ENCODE results near the gene ERCC6L2. TPM values are rescaled to one million over a fixed set of nuclear protein-coding genes. Genes with fewer than 3 reads are reported as not detected.

Gene ERCC6L2
- total RNA-seq, 1 donor from 2014 or later = 49.5 TPM

DNA sequence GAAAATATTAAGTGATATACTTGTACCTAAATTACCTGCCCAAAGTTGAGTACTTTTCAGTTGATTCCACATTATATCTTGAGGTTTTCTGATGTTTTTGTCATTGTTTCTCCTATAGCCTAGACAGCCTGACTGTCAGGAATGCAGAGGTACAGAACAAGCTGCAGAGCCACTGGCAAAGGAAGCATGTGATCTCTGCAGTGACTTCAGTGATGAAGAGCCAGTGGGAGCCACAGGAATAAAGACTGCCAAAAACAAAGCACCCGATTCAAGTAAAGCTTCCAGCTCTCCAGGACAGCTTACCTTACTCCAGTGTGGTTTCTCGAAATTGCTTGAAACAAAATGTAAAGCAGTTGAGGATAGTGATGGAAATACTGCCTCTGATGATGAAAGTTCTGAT lies 96.3 kb downstream of the ERCC6L2 start:
- Mint-ChIP-seq H3K9me3 (ENCODE audit: low read depth) (no peaks in the 10 kb centered on the region), H3K4me1 (ENCODE audit: low read depth) (no peaks in the 10 kb centered on the region), H3K36me3 (ENCODE audit: insufficient read depth) (peaks cover 17% of the 10 kb centered on the region), H3K27me3 (no peaks in the 10 kb centered on the region), H3K27ac (no peak overlapping the region), H3K4me3 (ENCODE audit: low read depth) (no peak overlapping the region)
- TF ChIP-seq, protein P1, sequence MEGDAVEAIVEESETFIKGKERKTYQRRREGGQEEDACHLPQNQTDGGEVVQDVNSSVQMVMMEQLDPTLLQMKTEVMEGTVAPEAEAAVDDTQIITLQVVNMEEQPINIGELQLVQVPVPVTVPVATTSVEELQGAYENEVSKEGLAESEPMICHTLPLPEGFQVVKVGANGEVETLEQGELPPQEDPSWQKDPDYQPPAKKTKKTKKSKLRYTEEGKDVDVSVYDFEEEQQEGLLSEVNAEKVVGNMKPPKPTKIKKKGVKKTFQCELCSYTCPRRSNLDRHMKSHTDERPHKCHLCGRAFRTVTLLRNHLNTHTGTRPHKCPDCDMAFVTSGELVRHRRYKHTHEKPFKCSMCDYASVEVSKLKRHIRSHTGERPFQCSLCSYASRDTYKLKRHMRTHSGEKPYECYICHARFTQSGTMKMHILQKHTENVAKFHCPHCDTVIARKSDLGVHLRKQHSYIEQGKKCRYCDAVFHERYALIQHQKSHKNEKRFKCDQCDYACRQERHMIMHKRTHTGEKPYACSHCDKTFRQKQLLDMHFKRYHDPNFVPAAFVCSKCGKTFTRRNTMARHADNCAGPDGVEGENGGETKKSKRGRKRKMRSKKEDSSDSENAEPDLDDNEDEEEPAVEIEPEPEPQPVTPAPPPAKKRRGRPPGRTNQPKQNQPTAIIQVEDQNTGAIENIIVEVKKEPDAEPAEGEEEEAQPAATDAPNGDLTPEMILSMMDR (IDR thresholded peaks at IDR 0.05; ENCODE audit: unreplicated experiment) = no peak
- DNase-seq (ENCODE audit: low spot score, unreplicated experiment) = no peak

DNA sequence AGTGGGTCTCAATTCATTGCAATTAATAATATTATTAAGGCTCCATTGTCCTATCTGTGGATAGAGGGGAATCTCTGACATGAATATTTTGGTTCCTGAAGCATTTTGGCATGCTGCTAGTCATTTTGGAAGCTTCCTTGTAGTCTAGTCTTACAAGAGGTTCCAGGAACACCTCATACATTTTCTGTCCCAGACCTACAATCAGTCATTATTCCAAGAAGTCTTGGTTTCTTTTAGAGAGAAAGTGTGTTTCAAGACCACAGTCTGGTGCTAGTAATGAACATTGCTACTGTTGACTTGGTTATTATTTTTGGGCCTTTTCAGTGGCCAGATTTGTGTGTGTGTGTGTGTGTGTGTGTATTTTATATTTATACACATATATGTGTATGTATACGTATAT lies 98.9 kb downstream of the ERCC6L2 start:
- Mint-ChIP-seq H3K27ac (no peak overlapping the region), H3K27me3 (no peaks in the 10 kb centered on the region)

DNA sequence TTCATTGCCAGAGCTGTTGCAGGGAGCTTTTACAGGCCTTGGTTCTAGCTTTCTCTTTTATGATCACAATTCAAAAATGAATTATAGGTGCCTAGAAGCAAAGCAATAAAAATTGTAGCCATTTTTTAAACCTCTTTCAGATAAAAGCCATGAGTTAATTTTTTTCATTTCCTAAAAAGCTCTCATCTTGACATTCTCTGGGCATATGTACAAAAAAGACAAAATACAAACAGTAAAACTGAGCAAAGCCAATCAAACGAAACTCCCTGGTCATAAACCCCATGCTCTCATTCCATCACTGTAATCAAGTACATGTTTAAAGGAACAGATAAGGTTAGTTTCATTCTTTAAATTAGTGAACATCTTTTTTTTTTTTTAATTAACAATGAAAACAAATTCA lies 101.9 kb downstream of the ERCC6L2 start:
- H3K4me3 Mint-ChIP-seq (ENCODE audit: low read depth) = no peak overlapping the region
- H3K27me3 Mint-ChIP-seq = no peaks in the 10 kb centered on the region
- H3K9me3 Mint-ChIP-seq (ENCODE audit: low read depth) = no peaks in the 10 kb centered on the region
- peaks cover 16% of the 10 kb centered on the region for H3K36me3 Mint-ChIP-seq (ENCODE audit: insufficient read depth)
- TF ChIP-seq, protein P1 (IDR thresholded peaks at IDR 0.05; ENCODE audit: unreplicated experiment) = no peak
- no peak overlapping the region for H3K27ac Mint-ChIP-seq
- no peaks in the 10 kb centered on the region for H3K4me1 Mint-ChIP-seq (ENCODE audit: low read depth)
- no peak for DNase-seq (ENCODE audit: low spot score, unreplicated experiment)

More for the DNA sequence above, 98.9 kb downstream of the ERCC6L2 start:
- Mint-ChIP-seq H3K4me1 (ENCODE audit: low read depth) (no peaks in the 10 kb centered on the region), H3K4me3 (ENCODE audit: low read depth) (no peak overlapping the region), H3K36me3 (ENCODE audit: insufficient read depth) (peaks cover 17% of the 10 kb centered on the region), H3K9me3 (ENCODE audit: low read depth) (no peaks in the 10 kb centered on the region)
- DNase-seq (ENCODE audit: low spot score, unreplicated experiment) = no peak
- TF ChIP-seq, protein P1 (IDR thresholded peaks at IDR 0.05; ENCODE audit: unreplicated experiment) = no peak

DNA sequence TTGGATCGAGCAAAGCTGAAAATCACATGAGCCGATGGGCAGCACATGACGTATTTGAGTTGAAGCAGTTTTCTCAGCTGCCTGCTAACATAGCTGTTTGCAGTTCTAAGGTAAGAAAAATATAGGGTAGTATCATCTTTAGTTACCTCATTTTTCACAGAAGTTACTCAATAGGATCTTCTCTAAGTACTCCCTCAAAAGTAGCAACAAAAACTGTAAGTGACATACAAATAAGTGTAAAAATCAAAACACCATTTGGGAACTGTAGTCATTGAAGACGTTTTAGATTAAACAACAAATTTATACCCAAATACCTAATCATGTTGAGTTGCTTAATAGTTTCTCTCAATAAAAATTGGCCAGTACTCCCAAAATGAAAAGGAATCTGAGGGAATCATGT lies 102.6 kb downstream of the ERCC6L2 start:
- Mint-ChIP-seq H3K4me1 (ENCODE audit: low read depth) (no peaks in the 10 kb centered on the region), H3K27me3 (no peaks in the 10 kb centered on the region), H3K27ac (no peak overlapping the region), H3K9me3 (ENCODE audit: low read depth) (no peaks in the 10 kb centered on the region), H3K36me3 (ENCODE audit: insufficient read depth) (peaks cover 10% of the 10 kb centered on the region), H3K4me3 (ENCODE audit: low read depth) (no peak overlapping the region)
- no peak for DNase-seq (ENCODE audit: low spot score, unreplicated experiment)
- TF ChIP-seq, protein P1 (IDR thresholded peaks at IDR 0.05; ENCODE audit: unreplicated experiment) = no peak

DNA sequence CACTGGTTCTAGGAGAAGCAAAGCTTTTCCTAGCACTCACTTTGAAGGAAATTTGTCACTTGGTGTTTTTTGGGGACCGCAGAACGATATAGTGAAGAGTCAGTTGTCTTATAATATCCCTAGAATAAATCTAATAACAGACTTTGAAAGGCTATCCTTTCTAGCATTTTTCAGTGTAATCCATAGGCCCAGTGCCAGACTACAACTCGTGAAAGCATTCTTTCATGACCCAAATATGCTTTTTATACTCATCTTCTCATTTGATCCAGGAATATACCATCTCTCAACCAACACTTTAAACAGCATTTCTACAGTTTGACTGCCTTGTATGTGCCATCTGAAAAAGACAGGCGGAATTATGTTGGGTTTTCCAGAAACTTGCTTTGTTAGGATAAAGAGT lies 104.0 kb downstream of the ERCC6L2 start:
- TF ChIP-seq, protein P1 (IDR thresholded peaks at IDR 0.05; ENCODE audit: unreplicated experiment) = no peak
- no peaks in the 10 kb centered on the region for H3K9me3 Mint-ChIP-seq (ENCODE audit: low read depth)
- peaks cover 7% of the 10 kb centered on the region for H3K36me3 Mint-ChIP-seq (ENCODE audit: insufficient read depth)
- no peak for DNase-seq (ENCODE audit: low spot score, unreplicated experiment)
- H3K4me3 Mint-ChIP-seq (ENCODE audit: low read depth) = no peak overlapping the region
- H3K27me3 Mint-ChIP-seq = no peaks in the 10 kb centered on the region
- no peak overlapping the region for H3K27ac Mint-ChIP-seq
- no peaks in the 10 kb centered on the region for H3K4me1 Mint-ChIP-seq (ENCODE audit: low read depth)
